Breast epithelium (tissue), 4 donors: ENCODE results near the gene PHACTR2. TPM values are rescaled to one million over a fixed set of nuclear protein-coding genes. Genes with fewer than 3 reads are reported as not detected.

Source experiments
- DNase-seq, 2 donors: peaks; one replicate each; pipeline ENCODE4 v3.0.0-alpha.2; 2019; ENCODE audit warnings: low spot score in 2 of 2
- H3K27ac ChIP-seq, 2 donors: fragments of 200-600 bp; sonication (generic) in 1 of 2; one replicate each; pipeline ENCODE4 v1.5.1; 2016 to 2019; ENCODE audit warnings: mild to moderate bottlenecking in 1 of 2
- H3K27me3 ChIP-seq, 2 donors: fragments of 200-600 bp; sonication (generic) in 1 of 2; one replicate each; pipeline versions ENCODE4 v1.5.1 to v1.6.0; 2017 to 2019; ENCODE audit warnings: control low read depth in 1 of 2, mild to moderate bottlenecking in 1 of 2
- H3K36me3 ChIP-seq: fragments of 200-600 bp; one replicate; pipeline ENCODE4 v1.5.1; 2019
- H3K4me1 ChIP-seq, 2 donors: fragments of 200-600 bp; sonication (generic); one replicate each; pipeline ENCODE4 v1.5.1; 2016 to 2019; ENCODE audit warnings: control low read depth in 1 of 2
- H3K4me3 ChIP-seq, 3 donors: fragments of 200-600 bp; sonication (generic); 1 replicate in 2 of 3; 2 replicates in 1 of 3; pipeline ENCODE4 v1.5.1; 2016 to 2019; ENCODE audit warnings: mild to moderate bottlenecking in 3 of 3, moderate library complexity in 2 of 3
- H3K9me3 ChIP-seq, 2 donors: fragments of 200-600 bp; sonication (generic) in 1 of 2; one replicate each; pipeline ENCODE4 v1.5.1; 2016 to 2019; ENCODE audit warnings: control low read depth in 1 of 2
- POLR2A ChIP-seq: fragments of 450-650 bp; IDR thresholded peaks from one replicate; pipeline ENCODE4 v1.6.1; 2016; ENCODE audit warnings: antibody characterized with exemption, mild to moderate bottlenecking, moderate library complexity
- POLR2AphosphoS5 ChIP-seq, 3 donors: sonication (generic); formaldehyde crosslinking; IDR thresholded peaks; one replicate each; pipeline ENCODE4 v1.6.1; 2017; ENCODE audit warnings: antibody characterized with exemption in 3 of 3
- intact Hi-C: fragments of 100-400 bp; cut with DNase I; formaldehyde crosslinking; loops from one replicate; pipeline ENCODE4 v1.15.1; 2023; ENCODE audit warnings: low total_unique reads
- total RNA-seq, 3 donors: library from RNA; depleted of rRNA; stranded (reverse); fragments of >200 nt; gene quantifications; one replicate each; pipeline ENCODE4 v1.1.0, GENCODE V29; 2016
- TF ChIP-seq, protein P1 (sequence below), 3 donors: fragments of 450-650 bp; IDR thresholded peaks; one replicate each; pipeline ENCODE4 v1.5.1; 2016 to 2017; ENCODE audit warnings: antibody characterized with exemption in 3 of 3, mild to moderate bottlenecking in 3 of 3, moderate library complexity in 3 of 3

Gene PHACTR2
- total RNA-seq, 3 donors from 2014 or later, result 27.5 to 53.3 (median 52.4) TPM

- intact Hi-C loops, result no loop called here
Measured at GRCh38 chr6:143708889-143709288, 31.1 kb downstream of the PHACTR2 start.

DNA sequence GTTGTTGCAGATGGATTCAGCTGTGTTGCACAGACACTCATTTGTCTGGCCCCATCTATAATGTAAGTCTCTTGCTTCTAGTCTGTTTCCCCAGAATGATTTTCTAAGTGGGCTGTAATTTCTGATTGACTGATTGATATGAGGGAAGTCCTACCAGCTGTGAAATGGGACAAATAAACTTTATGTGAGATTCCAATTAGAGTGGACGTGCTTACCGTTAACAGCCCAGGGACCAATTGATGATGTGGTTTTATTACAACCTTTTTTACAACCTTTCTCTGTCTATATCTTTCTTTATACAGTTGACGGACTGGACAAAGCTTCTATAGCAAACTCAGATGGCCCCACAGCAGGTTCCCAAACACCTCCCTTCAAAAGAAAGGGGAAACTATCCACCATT, 33.9 kb downstream of the PHACTR2 start:
- intact Hi-C loops, result no loop called here
- Histone ChIP-seq H3K4me1 (no peaks in the 10 kb centered on the region), H3K9me3 (no peaks in the 10 kb centered on the region), H3K27me3 (no peaks in the 10 kb centered on the region), H3K27ac (no peak overlapping the region), H3K36me3 (no peaks in the 10 kb centered on the region), H3K4me3 (no peak overlapping the region)
- TF ChIP-seq POLR2A, result no peak
- TF ChIP-seq, protein P1, sequence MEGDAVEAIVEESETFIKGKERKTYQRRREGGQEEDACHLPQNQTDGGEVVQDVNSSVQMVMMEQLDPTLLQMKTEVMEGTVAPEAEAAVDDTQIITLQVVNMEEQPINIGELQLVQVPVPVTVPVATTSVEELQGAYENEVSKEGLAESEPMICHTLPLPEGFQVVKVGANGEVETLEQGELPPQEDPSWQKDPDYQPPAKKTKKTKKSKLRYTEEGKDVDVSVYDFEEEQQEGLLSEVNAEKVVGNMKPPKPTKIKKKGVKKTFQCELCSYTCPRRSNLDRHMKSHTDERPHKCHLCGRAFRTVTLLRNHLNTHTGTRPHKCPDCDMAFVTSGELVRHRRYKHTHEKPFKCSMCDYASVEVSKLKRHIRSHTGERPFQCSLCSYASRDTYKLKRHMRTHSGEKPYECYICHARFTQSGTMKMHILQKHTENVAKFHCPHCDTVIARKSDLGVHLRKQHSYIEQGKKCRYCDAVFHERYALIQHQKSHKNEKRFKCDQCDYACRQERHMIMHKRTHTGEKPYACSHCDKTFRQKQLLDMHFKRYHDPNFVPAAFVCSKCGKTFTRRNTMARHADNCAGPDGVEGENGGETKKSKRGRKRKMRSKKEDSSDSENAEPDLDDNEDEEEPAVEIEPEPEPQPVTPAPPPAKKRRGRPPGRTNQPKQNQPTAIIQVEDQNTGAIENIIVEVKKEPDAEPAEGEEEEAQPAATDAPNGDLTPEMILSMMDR (IDR thresholded peaks at IDR 0.05), result no peak
- no peak for TF ChIP-seq POLR2AphosphoS5 (IDR thresholded peaks at IDR 0.05)
- no peak for DNase-seq

More at GRCh38 chr6:143708889-143709288, 31.1 kb downstream of the PHACTR2 start:
- Histone ChIP-seq H3K4me1 (no peaks in the 10 kb centered on the region), H3K36me3 (no peaks in the 10 kb centered on the region), H3K27ac (no peak overlapping the region), H3K27me3 (no peaks in the 10 kb centered on the region), H3K9me3 (no peaks in the 10 kb centered on the region), H3K4me3 (no peak overlapping the region)
- TF ChIP-seq, protein P1 (IDR thresholded peaks at IDR 0.05), result no peak
- DNase-seq, result no peak

DNA sequence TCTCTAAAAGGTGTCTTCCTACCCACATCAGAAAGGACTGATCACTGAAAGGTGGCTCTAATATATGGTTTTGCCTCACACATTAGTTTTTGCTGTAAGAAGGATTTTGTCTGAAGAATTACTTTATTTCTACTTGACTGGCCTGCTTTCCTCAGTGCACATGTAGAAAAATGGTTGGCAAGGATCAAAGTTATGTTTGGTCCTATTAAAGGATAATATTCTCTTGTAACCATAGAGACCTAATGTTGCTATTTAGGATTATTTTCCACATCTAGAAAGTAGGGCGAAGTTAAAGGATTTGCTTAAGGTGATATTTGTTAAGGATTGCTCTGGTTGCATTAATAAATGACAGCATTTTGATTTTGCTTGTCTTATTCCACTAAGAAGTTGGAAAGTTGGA, 40.7 kb downstream of the PHACTR2 start:
- Histone ChIP-seq H3K36me3 (no peaks in the 10 kb centered on the region), H3K4me3 (no peak overlapping the region), H3K27ac (no peak overlapping the region), H3K4me1 (no peaks in the 10 kb centered on the region), H3K9me3 (no peaks in the 10 kb centered on the region), H3K27me3 (no peaks in the 10 kb centered on the region)
- DNase-seq, result no peak
- TF ChIP-seq POLR2A, result no peak
- TF ChIP-seq POLR2AphosphoS5 (IDR thresholded peaks at IDR 0.05), result no peak
- TF ChIP-seq, protein P1 (IDR thresholded peaks at IDR 0.05), result no peak
- intact Hi-C loops, result no loop called here

DNA sequence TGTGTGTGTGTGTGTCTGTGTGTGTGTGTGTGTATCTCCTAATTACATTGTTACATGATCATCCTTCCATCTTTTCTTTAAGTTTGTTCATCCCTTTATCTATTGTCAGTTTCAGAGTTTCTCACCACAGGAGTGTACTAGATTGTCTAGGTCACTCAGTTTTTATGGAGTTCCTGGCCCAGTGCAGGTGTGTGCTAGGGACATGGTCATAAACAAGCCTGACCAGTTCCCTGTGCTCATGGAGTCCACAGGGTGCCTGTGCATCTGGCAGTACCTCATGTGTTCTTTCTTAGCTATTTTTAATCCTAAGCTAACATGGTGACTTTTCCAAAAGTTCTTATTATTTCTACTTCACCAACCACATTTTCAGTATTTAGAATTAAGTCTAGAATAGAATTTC, 43.9 kb downstream of the PHACTR2 start:
- Histone ChIP-seq H3K27me3 (no peaks in the 10 kb centered on the region), H3K4me1 (no peaks in the 10 kb centered on the region), H3K9me3 (no peaks in the 10 kb centered on the region), H3K4me3 (no peak overlapping the region), H3K27ac (no peak overlapping the region), H3K36me3 (no peaks in the 10 kb centered on the region)
- no peak for TF ChIP-seq POLR2AphosphoS5 (IDR thresholded peaks at IDR 0.05)
- TF ChIP-seq POLR2A, result no peak
- TF ChIP-seq, protein P1 (IDR thresholded peaks at IDR 0.05), result no peak
- no peak for DNase-seq
- intact Hi-C loops, result loop anchor here (5.0 kb wide), 1 partner anchor 451 kb away; no protein-coding TSS in a partner anchor

- no peak for TF ChIP-seq POLR2A
- TF ChIP-seq, protein P1 (IDR thresholded peaks at IDR 0.05), result no peak
- TF ChIP-seq POLR2AphosphoS5 (IDR thresholded peaks at IDR 0.05), result no peak
- H3K27ac ChIP-seq, result no peak overlapping the region
- no peak for DNase-seq
- no peaks in the 10 kb centered on the region for H3K27me3 ChIP-seq
- H3K36me3 ChIP-seq, result no peaks in the 10 kb centered on the region
- intact Hi-C loops, result loop anchor here (5.0 kb wide), 1 partner anchor 447 kb away; no protein-coding TSS in a partner anchor
- H3K4me3 ChIP-seq, result no peak overlapping the region
- H3K4me1 ChIP-seq, result no peaks in the 10 kb centered on the region
- no peaks in the 10 kb centered on the region for H3K9me3 ChIP-seq
Measured at GRCh38 chr6:143724876-143725275, 47.1 kb downstream of the PHACTR2 start.
